ENCODE measurements around the gene BHLHA15.

DNA sequence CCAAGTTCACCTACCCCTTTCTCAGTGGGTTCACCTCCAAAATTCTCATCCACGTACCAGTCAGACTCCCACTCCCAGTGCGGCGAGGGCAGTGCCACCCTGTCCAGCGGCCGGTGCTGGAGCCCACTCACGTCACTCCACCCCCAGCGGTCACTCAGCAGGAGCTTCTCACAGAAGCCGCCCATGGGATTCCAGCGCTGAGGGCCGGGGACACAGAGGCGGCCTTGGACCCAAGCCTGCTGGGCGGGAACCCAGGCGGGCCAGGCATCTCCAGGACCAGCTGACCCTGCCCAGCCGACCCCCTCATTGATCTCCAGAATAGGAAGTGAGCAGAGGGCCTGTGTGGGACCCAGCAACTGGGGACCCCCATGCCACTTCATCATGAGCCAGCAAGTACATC is 33.6 kb downstream of the BHLHA15 start:
- TF ChIP-seq GATA2 (IDR thresholded peaks at IDR 0.05; ENCODE audit: low read depth, low read length) (no peak), GATA3 (IDR thresholded peaks at IDR 0.05; ENCODE audit: low read depth, low read length) (no peak)
